ENCODE measurements around the gene NDUFAB1. TPM values are rescaled to one million over a fixed set of nuclear protein-coding genes. Genes with fewer than 3 reads are reported as not detected.

The NDUFAB1 gene
- total RNA-seq, 1 experiment from 2014 or later = 136 TPM

DNA sequence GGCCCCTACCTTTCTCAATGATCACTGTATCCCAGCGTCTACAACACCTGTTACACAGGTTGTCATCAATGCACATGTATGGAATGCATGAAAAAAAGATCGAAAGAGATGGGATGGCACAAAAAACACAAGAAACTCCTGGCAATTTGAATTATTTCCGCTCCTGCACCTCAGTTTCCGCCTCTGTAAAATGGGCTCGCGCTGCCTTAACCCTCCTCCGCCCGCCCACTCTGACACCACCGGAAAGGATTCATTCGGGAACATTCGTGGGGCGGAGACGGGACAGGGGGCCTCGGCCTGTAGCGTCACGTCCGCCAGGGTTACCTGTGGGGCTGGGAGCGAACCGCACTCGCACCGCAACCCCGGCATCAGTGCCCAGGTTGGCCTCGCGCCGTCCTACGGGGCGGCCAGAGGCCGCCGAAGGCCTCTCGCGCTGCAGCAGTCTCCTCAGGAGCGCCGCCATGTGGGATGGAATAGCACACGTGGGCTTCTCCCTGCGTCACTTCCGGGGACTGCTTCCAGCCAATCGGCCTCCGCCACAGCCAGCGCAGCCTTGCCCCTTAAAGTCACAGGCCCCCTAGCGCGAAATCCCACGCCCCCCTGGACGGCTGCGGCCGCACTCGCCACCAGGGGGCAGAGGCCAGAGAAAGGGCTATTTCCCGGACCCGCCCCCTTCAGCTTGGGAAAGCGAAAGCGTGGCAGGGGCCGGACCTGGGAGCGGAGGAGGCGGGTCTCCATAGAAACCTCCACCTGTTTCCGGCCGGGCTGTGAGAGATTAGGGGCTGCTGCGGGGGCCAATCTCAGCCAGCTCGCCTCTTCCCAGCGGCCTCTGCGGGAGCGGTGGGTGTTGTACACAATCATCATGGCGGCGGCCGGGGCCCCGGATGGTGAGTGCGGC lies 39.0 kb downstream of the NDUFAB1 start, which contains the start of the genes EARS2 and UBFD1:
TSS of gene EARS2 (minus strand) at position 470 of the 898 bp plus-strand sequence. CDS start at position 463, 7 bp downstream.
TSS of gene UBFD1 (plus strand) at position 847 of the 898 bp plus-strand sequence. CDS start at position 863, 16 bp downstream.
- peak within 1 kb of the TSS; percentile 97 for H3K4me2 ChIP-seq
- BruUV-seq (replicated peaks) = TSS peak; percentile 62
- H2AFZ ChIP-seq = peak within 1 kb of the TSS; percentile 81
- no peaks in the 10 kb centered on the region for H3K27me3 ChIP-seq (ENCODE audit: insufficient read depth, low read depth)
- H3K27ac ChIP-seq = peak within 1 kb of the TSS; percentile 79
- peaks cover 26% of the 10 kb centered on the region for H3K4me1 ChIP-seq (replicated peaks; ENCODE audit: insufficient read depth)
- CTCF ChIA-PET = interaction anchor here (0.6 to 0.9 kb wide), 3 partner anchors 18 to 139 kb away, joined by 3 to 7 read pairs (median 4); no protein-coding TSS in a partner anchor
- no peak for TF ChIP-seq EZH2 (IDR thresholded peaks at IDR 0.05; ENCODE audit: low read depth)
- TF ChIP-seq, protein P1, sequence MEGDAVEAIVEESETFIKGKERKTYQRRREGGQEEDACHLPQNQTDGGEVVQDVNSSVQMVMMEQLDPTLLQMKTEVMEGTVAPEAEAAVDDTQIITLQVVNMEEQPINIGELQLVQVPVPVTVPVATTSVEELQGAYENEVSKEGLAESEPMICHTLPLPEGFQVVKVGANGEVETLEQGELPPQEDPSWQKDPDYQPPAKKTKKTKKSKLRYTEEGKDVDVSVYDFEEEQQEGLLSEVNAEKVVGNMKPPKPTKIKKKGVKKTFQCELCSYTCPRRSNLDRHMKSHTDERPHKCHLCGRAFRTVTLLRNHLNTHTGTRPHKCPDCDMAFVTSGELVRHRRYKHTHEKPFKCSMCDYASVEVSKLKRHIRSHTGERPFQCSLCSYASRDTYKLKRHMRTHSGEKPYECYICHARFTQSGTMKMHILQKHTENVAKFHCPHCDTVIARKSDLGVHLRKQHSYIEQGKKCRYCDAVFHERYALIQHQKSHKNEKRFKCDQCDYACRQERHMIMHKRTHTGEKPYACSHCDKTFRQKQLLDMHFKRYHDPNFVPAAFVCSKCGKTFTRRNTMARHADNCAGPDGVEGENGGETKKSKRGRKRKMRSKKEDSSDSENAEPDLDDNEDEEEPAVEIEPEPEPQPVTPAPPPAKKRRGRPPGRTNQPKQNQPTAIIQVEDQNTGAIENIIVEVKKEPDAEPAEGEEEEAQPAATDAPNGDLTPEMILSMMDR (conservative IDR thresholded peaks at IDR 0.05) = peak; percentile 89
- H3K9me3 ChIP-seq (ENCODE audit: insufficient read depth, low read depth) = no peaks in the 10 kb centered on the region
- H3K4me3 ChIP-seq = peak within 1 kb of the TSS; percentile 98
- DNase-seq = peak; percentile 94 to 100
- intact Hi-C loops (cut with micrococcal nuclease; ENCODE audit: unreplicated experiment) = loop anchor here (1.0 to 5.0 kb wide), 4 partner anchors 84 to 945 kb away; partner anchors contain the start of genes COG7, DCTN5 and PALB2
- peaks cover 18% of the 10 kb centered on the region for H4K20me1 ChIP-seq (ENCODE audit: insufficient read depth)
- peaks cover 56% of the 10 kb centered on the region for H3K79me2 ChIP-seq (ENCODE audit: low read depth)
- peaks cover 13% of the 10 kb centered on the region; the same call in 1 of the 2 replicates for H3F3A ChIP-seq (ENCODE audit: insufficient read depth, low read depth)
- no peaks in the 10 kb centered on the region for H3K9me2 ChIP-seq (ENCODE audit: insufficient read depth)
- H3K36me3 ChIP-seq (ENCODE audit: low read depth) = peaks cover 33% of the 10 kb centered on the region
- POLR2A ChIA-PET (ENCODE audit: unreplicated experiment) = interaction anchor here (0.5 kb wide), 2 partner anchors 223 to 347 kb away, joined by 4 to 9 read pairs; no protein-coding TSS in a partner anchor

DNA sequence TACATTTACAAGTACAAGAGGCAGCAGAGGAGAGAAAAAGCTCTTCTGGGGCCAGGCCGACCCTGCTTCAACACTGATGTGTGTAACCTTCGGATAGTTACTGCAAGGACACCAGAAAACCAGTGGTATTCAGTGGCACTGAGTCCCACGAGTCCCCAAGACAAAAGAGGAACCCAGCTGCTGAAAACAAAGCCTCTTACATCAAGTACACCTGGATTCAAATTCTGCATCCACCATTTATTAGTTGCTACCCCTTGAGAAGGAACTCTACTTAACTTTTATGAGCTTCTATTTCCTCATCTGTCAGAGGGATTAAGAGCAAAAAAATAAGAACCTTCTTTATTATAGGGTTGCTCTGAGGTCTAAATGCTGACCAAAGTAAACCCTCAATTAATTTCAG lies 41.6 kb downstream of the NDUFAB1 start:
- BruUV-seq (replicated peaks) = no TSS peak
- CTCF ChIA-PET = no interaction called here

DNA sequence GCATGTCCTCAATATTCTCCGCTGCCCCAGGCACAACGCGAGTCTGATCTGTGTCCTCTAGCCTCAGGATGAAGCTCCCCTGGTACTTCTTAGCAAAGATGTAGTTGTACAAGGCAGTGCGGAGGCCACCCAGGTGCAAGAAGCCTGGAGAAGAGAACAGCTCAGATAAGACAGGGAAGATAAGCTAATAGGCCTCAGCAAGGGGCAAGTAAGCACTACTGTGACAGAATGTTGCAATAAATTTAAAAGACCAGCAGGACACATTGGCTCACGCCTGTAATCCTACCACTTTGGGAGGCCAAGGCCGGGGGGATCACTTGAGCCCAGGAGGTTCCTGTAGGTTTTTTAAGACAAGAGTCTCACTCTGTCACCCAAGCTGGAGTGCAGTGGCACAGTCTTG lies 44.0 kb downstream of the NDUFAB1 start:
- DNase-seq = no peak
- BruUV-seq (replicated peaks) = no TSS peak
- H3K4me2 ChIP-seq = no peak overlapping the region
- no peak overlapping the region for H3K4me3 ChIP-seq
- no peaks in the 10 kb centered on the region for H3K9me2 ChIP-seq (ENCODE audit: insufficient read depth)
- intact Hi-C loops (cut with micrococcal nuclease; ENCODE audit: unreplicated experiment) = no loop called here
- no peak overlapping the region for H3K27ac ChIP-seq
- H3K4me1 ChIP-seq (replicated peaks; ENCODE audit: insufficient read depth) = 0 out of 2 replicates have a peak, but pooled peaks cover 14% of the 10 kb centered on the region
- H3F3A ChIP-seq (ENCODE audit: insufficient read depth, low read depth) = peaks cover 13% of the 10 kb centered on the region; the same call in 1 of the 2 replicates
- no peaks in the 10 kb centered on the region for H3K9me3 ChIP-seq (ENCODE audit: insufficient read depth, low read depth)
- no peaks in the 10 kb centered on the region for H4K20me1 ChIP-seq (ENCODE audit: insufficient read depth)
- H2AFZ ChIP-seq = no peak overlapping the region
- CTCF ChIA-PET = interaction anchor here (0.6 kb wide), 1 partner anchor 37 kb away, joined by 13 read pairs; no protein-coding TSS in a partner anchor
- H3K36me3 ChIP-seq (ENCODE audit: low read depth) = peaks cover 19% of the 10 kb centered on the region
- POLR2A ChIA-PET (ENCODE audit: unreplicated experiment) = no interaction called here
- H3K27me3 ChIP-seq (ENCODE audit: insufficient read depth, low read depth) = no peaks in the 10 kb centered on the region
- no peak for TF ChIP-seq EZH2 (IDR thresholded peaks at IDR 0.05; ENCODE audit: low read depth)
- TF ChIP-seq, protein P1 (conservative IDR thresholded peaks at IDR 0.05) = no peak
- peaks cover 18% of the 10 kb centered on the region for H3K79me2 ChIP-seq (ENCODE audit: low read depth)

More for the DNA sequence above, 41.6 kb downstream of the NDUFAB1 start:
- H3F3A ChIP-seq (ENCODE audit: insufficient read depth, low read depth) = peaks cover 13% of the 10 kb centered on the region; the same call in 1 of the 2 replicates
- no peaks in the 10 kb centered on the region for H3K27me3 ChIP-seq (ENCODE audit: insufficient read depth, low read depth)
- peaks cover 36% of the 10 kb centered on the region for H3K79me2 ChIP-seq (ENCODE audit: low read depth)
- POLR2A ChIA-PET (ENCODE audit: unreplicated experiment) = no interaction called here
- H3K4me2 ChIP-seq = no peak overlapping the region
- no peak overlapping the region for H3K27ac ChIP-seq
- H3K4me3 ChIP-seq = no peak overlapping the region
- H3K36me3 ChIP-seq (ENCODE audit: low read depth) = peaks cover 19% of the 10 kb centered on the region
- no peak overlapping the region for H2AFZ ChIP-seq
- TF ChIP-seq, protein P1 (conservative IDR thresholded peaks at IDR 0.05) = no peak
- TF ChIP-seq EZH2 (IDR thresholded peaks at IDR 0.05; ENCODE audit: low read depth) = no peak
- H3K4me1 ChIP-seq (replicated peaks; ENCODE audit: insufficient read depth) = peaks cover 26% of the 10 kb centered on the region
- no peak for DNase-seq
- H4K20me1 ChIP-seq (ENCODE audit: insufficient read depth) = peaks cover 6% of the 10 kb centered on the region; the same call in 1 of the 2 replicates
- no peaks in the 10 kb centered on the region for H3K9me2 ChIP-seq (ENCODE audit: insufficient read depth)
- intact Hi-C loops (cut with micrococcal nuclease; ENCODE audit: unreplicated experiment) = no loop called here
- H3K9me3 ChIP-seq (ENCODE audit: insufficient read depth, low read depth) = no peaks in the 10 kb centered on the region

Measured in PC-9 (cell line).